HepG2 (cell line): Measurements from ENCODE around the gene NAA38. TPM values are rescaled to one million over a fixed set of nuclear protein-coding genes. Genes with fewer than 3 reads are reported as not detected.
A peak's percentile ranks its signal among the peaks of the same experiment; 100 is the strongest.

Experiments
- BATF2 ChIP-seq: sonication (generic); formaldehyde crosslinking; IDR thresholded peaks from 2 replicates; pipeline ENCODE4 v1.8.0; 2022; ENCODE audit warnings: mild to moderate bottlenecking, missing genetic modification reagents, moderate library complexity
- CTCF ChIP-seq: sonication (generic); formaldehyde crosslinking; IDR thresholded peaks from 2 replicates; pipeline ENCODE4 v1.5.0; 2020; ENCODE audit warnings: mild to moderate bottlenecking, missing genetic modification reagents, moderate library complexity
- HNF1A ChIP-seq, 2 experiments: sonication (generic) in 1 of 2; formaldehyde crosslinking in 1 of 2; IDR thresholded peaks; 2 replicates each; pipeline versions ENCODE4 v1.4.0 to v1.6.1; 2016 to 2020; ENCODE audit warnings: borderline replicate concordance in 1 of 2, low read depth in 1 of 2, mild to moderate bottlenecking in 1 of 2, missing genetic modification reagents in 1 of 2
- IRF2 ChIP-seq: IDR thresholded peaks from 2 replicates; pipeline ENCODE4 v1.6.1; 2018; ENCODE audit warnings: missing genetic modification reagents, missing compliant biosample characterization
- NR2F2 ChIP-seq: IDR thresholded peaks from 2 replicates; pipeline ENCODE4 v1.6.1; 2012; ENCODE audit warnings: low read depth, inconsistent platforms, borderline replicate concordance
- PRPF4 ChIP-seq: fragments of 200-400 bp; formaldehyde crosslinking; IDR thresholded peaks from 2 replicates; pipeline ENCODE4 v1.6.1; 2016; ENCODE audit warnings: low read length, low read depth; ENCODE audit not compliant: poor library complexity, severe bottlenecking
- RERE ChIP-seq: IDR thresholded peaks from 2 replicates; pipeline ENCODE4 v1.6.1; 2016; ENCODE audit warnings: low read depth, missing genetic modification reagents, missing compliant biosample characterization
- SCMH1 ChIP-seq: sonication (generic); formaldehyde crosslinking; IDR thresholded peaks from 2 replicates; pipeline ENCODE4 v1.9.0; 2021; ENCODE audit warnings: missing genetic modification reagents, mild to moderate bottlenecking, borderline replicate concordance
- SMC3 ChIP-seq: IDR thresholded peaks from 2 replicates; pipeline ENCODE4 v1.6.1; 2011; ENCODE audit warnings: low read length, improper control_type of control experiment
- YEATS2 ChIP-seq: sonication (generic); formaldehyde crosslinking; IDR thresholded peaks from 2 replicates; pipeline ENCODE4 v1.4.0; 2020; ENCODE audit warnings: missing genetic modification reagents, borderline replicate concordance
- ZBTB7B ChIP-seq: sonication (generic); formaldehyde crosslinking; IDR thresholded peaks from 2 replicates; pipeline ENCODE4 v1.4.0; 2020; ENCODE audit warnings: missing genetic modification reagents
- ZNF431 ChIP-seq: sonication (generic); formaldehyde crosslinking; IDR thresholded peaks from 2 replicates; pipeline ENCODE4 v1.9.0; 2022; ENCODE audit warnings: missing genetic modification reagents, low read depth, mild to moderate bottlenecking, borderline replicate concordance
- ZNF501 ChIP-seq: sonication (generic); formaldehyde crosslinking; IDR thresholded peaks from 2 replicates; pipeline ENCODE4 v1.5.1; 2020; ENCODE audit warnings: mild to moderate bottlenecking, moderate library complexity, missing genetic modification reagents
- ZNF614 ChIP-seq: IDR thresholded peaks from 2 replicates; pipeline ENCODE4 v1.6.1; 2018; ENCODE audit warnings: missing biosample characterization, missing genetic modification reagents, inconsistent platforms, borderline replicate concordance
- polyA plus RNA-seq, 8 experiments: library from polyadenylated mRNA; depleted of rRNA in 3 of 8; stranded (reverse) in 7 of 8; unstranded in 1 of 8; fragments of >200 nt; fragmentation: Illumina TruSeq in 4 of 8; extraction: Trizol in 4 of 8; gene quantifications; 2 replicates each; pipeline versions ENCODE4 v1.2.1 to v1.2.3, GENCODE V29; 2011 to 2016; ENCODE audit warnings: low read depth in 4 of 8, missing spikeins in 1 of 8, mixed read lengths in 1 of 8; ENCODE audit not compliant: insufficient read depth in 1 of 8
- total RNA-seq, 5 experiments: library from RNA; depleted of rRNA; stranded (reverse); fragments of >200 nt; fragmentation: Illumina TruSeq; extraction: Trizol; gene quantifications; 2 replicates each; pipeline ENCODE4 v1.2.3, GENCODE V29; 2016; ENCODE audit warnings: low read depth in 1 of 5

NAA38 gene
- total and polyA plus RNA-seq, 2 of the 13 experiments (the other 11 are each of a cell fraction or from before 2014, with no cell fraction given) = 46.9 to 91.6 TPM

GRCh38 chr17:7887482-7888183 is 30.3 kb upstream of the NAA38 start (continued):
- 0 out of 2 replicates have a peak, but pooled peaks have one; percentile 49 for TF ChIP-seq IRF2
- 0 out of 2 replicates have a peak, but pooled peaks have one; percentile 24 for TF ChIP-seq ZNF614
- TF ChIP-seq SMC3 = no peak
- no peak for TF ChIP-seq HNF1A (IDR thresholded peaks at IDR 0.05; ENCODE audit: low read depth)
- peak; percentile 49; the same call in 1 of the 2 replicates for TF ChIP-seq HNF1A (CRISPR knock-in tag; IDR thresholded peaks at IDR 0.05; ENCODE audit: borderline replicate concordance)
- TF ChIP-seq ZBTB7B = peak; percentile 49; the same call in 1 of the 2 replicates
- TF ChIP-seq CTCF = peak; percentile 19
- TF ChIP-seq ZNF431 = no peak
- TF ChIP-seq NR2F2 = no peak; the same call in 1 of the 2 replicates
- TF ChIP-seq ZNF501 (CRISPR knock-in tag) = peak; percentile 62; the same call in 1 of the 2 replicates
- 0 out of 2 replicates have a peak, but pooled peaks have one; percentile 24 for TF ChIP-seq YEATS2 (CRISPR knock-in tag)
- no peak for TF ChIP-seq PRPF4
- no peak for TF ChIP-seq SCMH1 (CRISPR knock-in tag)
- TF ChIP-seq BATF2 (CRISPR knock-in tag) = no peak
- no peak for TF ChIP-seq RERE (CRISPR knock-in tag)
